H1 (cell line): ENCODE measurements around the gene G6PC3. TPM values are rescaled to one million over a fixed set of nuclear protein-coding genes. Genes with fewer than 3 reads are reported as not detected.
A peak's percentile ranks its signal among the peaks of the same experiment; 100 is the strongest.

Experiments used
- CTCF ChIA-PET: fragments of 300-600 bp; sonication (Branson Sonifier 250); formaldehyde crosslinking; loops from one replicate; lab custom pipeline; 2021; ENCODE audit not compliant: partially characterized antibody; lab: Charles Lee
- POLR2A ChIA-PET: fragments of 300-600 bp; sonication (Branson Sonifier 250); formaldehyde crosslinking; loops from one replicate; lab custom pipeline; 2021; ENCODE audit warnings: inconsistent platforms; ENCODE audit not compliant: partially characterized antibody; lab: Charles Lee
- DNase-seq, 2 experiments: peaks; one replicate each; pipeline versions ENCODE4 v3.0.0 to v3.0.0-alpha.2; 2010 to 2022; ENCODE audit warnings: low spot score in 2 of 2, low read depth in 1 of 2, mixed read lengths in 1 of 2
- FAIRE-seq: peaks from 2 replicates; lab custom pipeline; 2011; peaks lifted over from hg19 to GRCh38; lab: Jason Lieb, UNC
- H2AFZ ChIP-seq: 2 replicates; pipeline ENCODE4 v1.8.1; 2012; ENCODE audit warnings: low read length, inconsistent platforms
- H2AK5ac ChIP-seq: 2 replicates; pipeline ENCODE4 v1.6.1; 2013; ENCODE audit warnings: low read depth, low read length
- H2BK120ac ChIP-seq: replicated peaks from 2 replicates; pipeline ENCODE3; 2013; ENCODE audit warnings: low read depth, low read length, inconsistent platforms
- H2BK12ac ChIP-seq: 2 replicates; pipeline ENCODE4 v1.6.1; 2013; ENCODE audit warnings: low read depth, low read length
- H2BK15ac ChIP-seq: 2 replicates; pipeline ENCODE4 v1.6.1; 2013; ENCODE audit warnings: low read length
- H2BK20ac ChIP-seq: 2 replicates; pipeline ENCODE4 v1.6.1; 2013; ENCODE audit warnings: low read length
- H2BK5ac ChIP-seq: 2 replicates; pipeline ENCODE4 v1.6.1; 2013; ENCODE audit warnings: low read depth, low read length
- H3K14ac ChIP-seq: 2 replicates; pipeline ENCODE4 v1.6.1; 2013; ENCODE audit warnings: inconsistent platforms; ENCODE audit not compliant: insufficient read length
- H3K18ac ChIP-seq: 2 replicates; pipeline ENCODE4 v1.6.1; 2013; ENCODE audit warnings: low read length; ENCODE audit errors: extremely low read depth
- H3K23ac ChIP-seq: 2 replicates; pipeline ENCODE4 v1.6.1; 2013; ENCODE audit warnings: inconsistent platforms; ENCODE audit not compliant: insufficient read length
- H3K23me2 ChIP-seq: 2 replicates; pipeline ENCODE4 v1.6.1; 2013; ENCODE audit warnings: low read depth, low read length
- H3K27ac ChIP-seq: 2 replicates; pipeline ENCODE4 v1.6.1; 2011; ENCODE audit warnings: low read depth, low read length, inconsistent platforms
- H3K27me3 ChIP-seq, 4 experiments: replicated peaks in 1 of 4; 1 replicate in 1 of 4; 2 replicates in 3 of 4; pipeline versions ENCODE4 v1.6.1 to v1.8.1; 2011 to 2013; ENCODE audit warnings: low read length in 3 of 4, mild to moderate bottlenecking in 3 of 4, inconsistent platforms in 2 of 4, mixed read lengths in 2 of 4, moderate library complexity in 1 of 4; ENCODE audit not compliant: control insufficient read depth in 3 of 4, insufficient read depth in 3 of 4; ENCODE audit errors: extremely low read depth in 1 of 4
- H3K36me3 ChIP-seq, 4 experiments: 2 replicates each; pipeline versions ENCODE4 v1.6.1 to v1.8.1; 2011 to 2013; ENCODE audit warnings: mild to moderate bottlenecking in 4 of 4, low read length in 3 of 4, moderate library complexity in 2 of 4, control low read depth in 1 of 4, inconsistent platforms in 1 of 4; ENCODE audit not compliant: insufficient read depth in 4 of 4, control insufficient read depth in 2 of 4
- H3K4ac ChIP-seq: replicated peaks from 2 replicates; pipeline ENCODE3; 2013; ENCODE audit warnings: low read length, low read depth, mixed read lengths, inconsistent platforms; ENCODE audit not compliant: insufficient read length
- H3K4me1 ChIP-seq, 4 experiments: replicated peaks in 1 of 4; 1 replicate in 1 of 4; 2 replicates in 3 of 4; pipeline versions ENCODE4 v1.6.1 to v1.8.1; 2011 to 2013; ENCODE audit warnings: low read length in 3 of 4, inconsistent platforms in 2 of 4, mixed read lengths in 1 of 4; ENCODE audit not compliant: insufficient read depth in 4 of 4, control insufficient read depth in 3 of 4
- H3K4me2 ChIP-seq, 2 experiments: 2 replicates each; pipeline versions ENCODE4 v1.6.1 to v1.8.1; 2011 to 2013; ENCODE audit warnings: low read depth in 2 of 2, low read length in 2 of 2, control low read depth in 1 of 2, inconsistent platforms in 1 of 2, mild to moderate bottlenecking in 1 of 2; ENCODE audit not compliant: insufficient read depth in 1 of 2
- H3K4me3 ChIP-seq, 4 experiments: fragments of 200-600, 300-600 bp in 1 of 4; sonication (generic), shearing (Covaris generic), sonication (Bioruptor Twin) in 1 of 4; 2 replicates each; pipeline versions ENCODE4 v1.5.1 to v1.8.1; 2011 to 2016; ENCODE audit warnings: low read length in 4 of 4, low read depth in 3 of 4, control low read depth in 2 of 4, inconsistent platforms in 2 of 4, mild to moderate bottlenecking in 2 of 4, mixed read lengths in 1 of 4, moderate library complexity in 1 of 4; ENCODE audit not compliant: insufficient read depth in 2 of 4; ENCODE audit errors: extremely low read depth in 1 of 4
- H3K56ac ChIP-seq: replicated peaks from 2 replicates; pipeline ENCODE3; 2013; ENCODE audit warnings: low read depth, mild to moderate bottlenecking, mixed read lengths, low read length, inconsistent platforms; ENCODE audit not compliant: insufficient read length
- H3K79me1 ChIP-seq: 2 replicates; pipeline ENCODE4 v1.6.1; 2013; ENCODE audit warnings: low read depth, low read length, control low read depth
- H3K79me2 ChIP-seq, 2 experiments: 2 replicates each; pipeline versions ENCODE4 v1.6.1 to v1.8.1; 2012 to 2013; ENCODE audit warnings: low read length in 2 of 2, mild to moderate bottlenecking in 2 of 2, inconsistent platforms in 1 of 2; ENCODE audit not compliant: insufficient read depth in 2 of 2, control insufficient read depth in 1 of 2
- H3K9ac ChIP-seq, 4 experiments: replicated peaks in 1 of 4; 1 replicate in 1 of 4; 2 replicates in 3 of 4; pipeline versions ENCODE4 v1.6.1 to v1.8.1; 2011 to 2013; ENCODE audit warnings: low read depth in 3 of 4, low read length in 3 of 4, control low read depth in 2 of 4, mild to moderate bottlenecking in 2 of 4, moderate library complexity in 2 of 4, inconsistent platforms in 1 of 4; ENCODE audit errors: extremely low read depth in 1 of 4
- H3K9me3 ChIP-seq, 2 experiments: 2 replicates each; pipeline versions ENCODE4 v1.6.1 to v1.8.1; 2012 to 2013; ENCODE audit warnings: mild to moderate bottlenecking in 2 of 2, moderate library complexity in 2 of 2, control low read depth in 1 of 2, inconsistent platforms in 1 of 2, low read depth in 1 of 2, low read length in 1 of 2, mixed read lengths in 1 of 2; ENCODE audit not compliant: insufficient read depth in 2 of 2
- H4K20me1 ChIP-seq, 2 experiments: replicated peaks in 1 of 2; 2 replicates each; pipeline versions ENCODE3 to v1.8.1; 2011 to 2013; ENCODE audit warnings: inconsistent platforms in 2 of 2, low read length in 2 of 2, mild to moderate bottlenecking in 1 of 2; ENCODE audit not compliant: insufficient read depth in 2 of 2, control insufficient read depth in 1 of 2
- H4K5ac ChIP-seq: 2 replicates; pipeline ENCODE4 v1.6.1; 2013; ENCODE audit warnings: low read length, low read depth, mixed read lengths, inconsistent platforms; ENCODE audit not compliant: insufficient read length
- H4K8ac ChIP-seq: 2 replicates; pipeline ENCODE4 v1.8.0; 2013; ENCODE audit warnings: mild to moderate bottlenecking, moderate library complexity, low read length, inconsistent platforms; ENCODE audit not compliant: insufficient read depth; ENCODE audit errors: extremely low read depth
- H4K91ac ChIP-seq: replicated peaks from 2 replicates; pipeline ENCODE3; 2013; ENCODE audit warnings: low read length, mixed read lengths, inconsistent platforms; ENCODE audit not compliant: insufficient read length
- KDM5A ChIP-seq: fragments of 200-600 bp; IDR thresholded peaks from 2 replicates; pipeline ENCODE4 v1.7.1; 2012; ENCODE audit warnings: mild to moderate bottlenecking, low read length, inconsistent platforms, mixed read lengths
- SIX5 ChIP-seq: IDR thresholded peaks from 2 replicates; pipeline ENCODE4 v1.6.1; 2011; ENCODE audit warnings: mild to moderate bottlenecking, low read depth, low read length
- WGBS, 2 experiments: shearing (Covaris generic) in 1 of 2; methylation state at CpG; one replicate each; pipeline versions ENCODE4 v1.1.6 to v1.1.7; 2013 to 2015; ENCODE audit warnings: low lambda C conversion rate in 2 of 2, mixed read lengths in 2 of 2, inconsistent platforms in 1 of 2, low coverage in 1 of 2, missing lambda C conversion rate in 1 of 2; ENCODE audit not compliant: insufficient replicate concordance in 2 of 2, insufficient coverage in 1 of 2, insufficient read length in 1 of 2; ENCODE audit errors: extremely low coverage in 1 of 2, missing lambda C conversion rate in 1 of 2; 5-methylcytosine and 5-hydroxymethylcytosine counted together
- polyA plus RNA-seq, 7 experiments: library from polyadenylated mRNA; depleted of rRNA in 3 of 7; stranded (reverse) in 5 of 7; unstranded in 2 of 7; fragments of >200 nt in 5 of 7; fragments of 200-250 nt in 2 of 7; gene quantifications; 1 replicate in 5 of 7; 2 replicates in 1 of 7; 4 replicates in 1 of 7; pipeline versions ENCODE4 v1.2.1 to v1.2.3, GENCODE V29; 2011 to 2013; ENCODE audit warnings: missing spikeins in 2 of 7, mixed read lengths in 2 of 7
- total RNA-seq: library from RNA; stranded (reverse); fragmentation: NEBNext Ultra II Directional; extraction: Animal tissue kit (Norgen Biotek cat#: 25700); gene quantifications from 2 replicates; pipeline ENCODE4 v1.2.1, GENCODE V29; 2021

G6PC3 gene
- total and polyA plus RNA-seq, 2 of the 8 experiments (the other 6 are each of a cell fraction or from before 2014, with no cell fraction given): 104 to 343 TPM

- H4K91ac ChIP-seq: no peak overlapping the region
Observed at GRCh38 chr17:44074231-44074910, 3.8 kb downstream of the G6PC3 start.

More at GRCh38 chr17:44074231-44074910, 3.8 kb downstream of the G6PC3 start:
- peaks cover 0 to 10% of the 10 kb centered on the region in 2 experiments for H4K20me1 ChIP-seq
- no peak overlapping the region for H2AK5ac ChIP-seq
- H3K23ac ChIP-seq: no peak overlapping the region
- H3K27ac ChIP-seq: no peak overlapping the region
- no peak overlapping the region for H2BK5ac ChIP-seq
- 96% methylated on average over 9 of the region's 9 CpGs; no CpG with 5 or more reads in 1 of the 2 experiments for WGBS, 2 experiments
- no peaks in the 10 kb centered on the region for H3K79me1 ChIP-seq
- H4K5ac ChIP-seq: no peak overlapping the region
- no peak overlapping the region for H2BK15ac ChIP-seq
- no peaks in the 10 kb centered on the region for H3K9me3 ChIP-seq
- no peak overlapping the region for H3K14ac ChIP-seq
- no peaks in the 10 kb centered on the region for H3K27me3 ChIP-seq
- no peak overlapping the region for H3K4me3 ChIP-seq
- H4K8ac ChIP-seq: peak overlapping the region; percentile 42; the same call in 1 of the 2 replicates
- POLR2A ChIA-PET: interaction anchor here (0.6 to 2.9 kb wide), 13 partner anchors 9 to 404 kb away, joined by 3 to 17 read pairs (median 4); partner anchors contain the start of genes HDAC5 and LSM12
- H2BK20ac ChIP-seq: no peak overlapping the region
- no peak overlapping the region for H2BK12ac ChIP-seq
- FAIRE-seq (no peak), DNase-seq (no peak)
- peaks cover 0 to 19% of the 10 kb centered on the region in 2 experiments; a peak in 2 of 4 replicates for H3K79me2 ChIP-seq
- H3K36me3 ChIP-seq: peaks cover 12 to 40% (median 26%) of the 10 kb centered on the region in 4 experiments; a peak in 6 of 8 replicates
- peaks cover 6% of the 10 kb centered on the region; the same call in 1 of the 2 replicates for H3K23me2 ChIP-seq
- H3K9ac ChIP-seq: no peak overlapping the region
- H3K18ac ChIP-seq: no peak overlapping the region
- TF ChIP-seq SIX5 (no peak), KDM5A (no peak)
- no peak overlapping the region for H2AFZ ChIP-seq
- H2BK120ac ChIP-seq: no peak overlapping the region
- peaks cover 0 to 2% (median under 1%) of the 10 kb centered on the region in 4 experiments; a peak in 3 of 7 replicates for H3K4me1 ChIP-seq
- H3K4ac ChIP-seq: no peak overlapping the region
- CTCF ChIA-PET: interaction anchor here (0.6 to 7.1 kb wide), 11 partner anchors 11 to 437 kb away, joined by 3 to 71 read pairs (median 4); partner anchors contain the start of gene ASB16
- no peak overlapping the region for H3K4me2 ChIP-seq
- H3K56ac ChIP-seq: no peak overlapping the region
